ENCODE results near the gene UBAP1L.

UBAP1L gene

DNA sequence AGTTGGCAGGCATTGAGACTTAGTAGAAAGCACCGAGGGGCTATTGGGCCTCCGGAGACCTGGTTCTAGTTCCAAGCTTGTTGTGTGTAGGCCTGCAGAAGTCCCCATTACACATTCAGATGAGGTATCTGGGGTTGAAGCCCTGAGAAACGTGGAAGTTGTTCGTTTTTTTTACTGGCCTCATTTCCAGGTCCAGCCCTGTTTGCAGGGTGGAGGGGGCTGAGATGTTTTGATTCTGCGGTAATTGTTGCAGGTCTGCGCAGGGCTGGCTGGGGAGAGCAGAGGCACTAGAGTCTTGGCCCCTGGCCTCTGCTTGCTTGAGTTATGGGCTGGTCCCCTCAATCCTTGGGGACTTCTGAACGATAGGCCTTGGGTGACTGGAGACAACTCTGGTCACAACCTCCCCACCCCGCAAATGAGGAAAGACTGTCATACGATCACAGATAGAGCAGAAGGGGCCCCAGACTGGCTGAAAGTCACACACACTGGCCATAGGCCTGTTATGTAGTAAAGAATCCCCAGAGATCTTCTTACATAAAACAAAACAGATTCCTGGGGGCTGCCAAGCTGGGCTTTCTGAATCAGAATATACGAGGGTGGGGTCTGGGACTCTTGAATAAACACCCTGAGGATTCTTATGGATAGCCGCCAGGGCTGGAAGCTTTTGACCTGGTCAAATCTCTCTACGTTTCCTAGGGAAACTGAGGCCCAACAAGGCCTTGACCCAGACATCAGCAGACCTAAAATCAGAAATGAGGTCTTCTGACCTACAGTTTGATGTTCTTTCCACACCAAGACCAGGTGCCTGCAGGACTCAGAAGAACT lies 22.8 kb downstream of the UBAP1L start:
- Histone ChIP-seq H3K27ac (ENCODE audit: low read length) (no peak overlapping the region), H3K4me3 (ENCODE audit: low read length) (no peak overlapping the region), H3K9me3 (ENCODE audit: insufficient read depth, low read length) (no peaks in the 10 kb centered on the region), H2AFZ (ENCODE audit: low read depth, low read length) (no peak overlapping the region), H3K79me2 (ENCODE audit: low read length) (no peaks in the 10 kb centered on the region), H3K9ac (ENCODE audit: low read length) (no peak overlapping the region), H3K4me2 (ENCODE audit: low read length) (no peak overlapping the region), H3K4me1 (ENCODE audit: low read length) (no peaks in the 10 kb centered on the region), H3K36me3 (replicated peaks; ENCODE audit: low read depth, low read length) (no peaks in the 10 kb centered on the region), H4K20me1 (ENCODE audit: insufficient read depth, low read length) (no peaks in the 10 kb centered on the region), H3K27me3 (ENCODE audit: low read depth, low read length) (no peaks in the 10 kb centered on the region)
- TF ChIP-seq, protein P1, sequence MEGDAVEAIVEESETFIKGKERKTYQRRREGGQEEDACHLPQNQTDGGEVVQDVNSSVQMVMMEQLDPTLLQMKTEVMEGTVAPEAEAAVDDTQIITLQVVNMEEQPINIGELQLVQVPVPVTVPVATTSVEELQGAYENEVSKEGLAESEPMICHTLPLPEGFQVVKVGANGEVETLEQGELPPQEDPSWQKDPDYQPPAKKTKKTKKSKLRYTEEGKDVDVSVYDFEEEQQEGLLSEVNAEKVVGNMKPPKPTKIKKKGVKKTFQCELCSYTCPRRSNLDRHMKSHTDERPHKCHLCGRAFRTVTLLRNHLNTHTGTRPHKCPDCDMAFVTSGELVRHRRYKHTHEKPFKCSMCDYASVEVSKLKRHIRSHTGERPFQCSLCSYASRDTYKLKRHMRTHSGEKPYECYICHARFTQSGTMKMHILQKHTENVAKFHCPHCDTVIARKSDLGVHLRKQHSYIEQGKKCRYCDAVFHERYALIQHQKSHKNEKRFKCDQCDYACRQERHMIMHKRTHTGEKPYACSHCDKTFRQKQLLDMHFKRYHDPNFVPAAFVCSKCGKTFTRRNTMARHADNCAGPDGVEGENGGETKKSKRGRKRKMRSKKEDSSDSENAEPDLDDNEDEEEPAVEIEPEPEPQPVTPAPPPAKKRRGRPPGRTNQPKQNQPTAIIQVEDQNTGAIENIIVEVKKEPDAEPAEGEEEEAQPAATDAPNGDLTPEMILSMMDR (IDR thresholded peaks at IDR 0.05; ENCODE audit: low read depth, low read length), result no peak
- no peak for TF ChIP-seq EZH2phosphoT487 (IDR thresholded peaks at IDR 0.05; ENCODE audit: low read depth)

DNA sequence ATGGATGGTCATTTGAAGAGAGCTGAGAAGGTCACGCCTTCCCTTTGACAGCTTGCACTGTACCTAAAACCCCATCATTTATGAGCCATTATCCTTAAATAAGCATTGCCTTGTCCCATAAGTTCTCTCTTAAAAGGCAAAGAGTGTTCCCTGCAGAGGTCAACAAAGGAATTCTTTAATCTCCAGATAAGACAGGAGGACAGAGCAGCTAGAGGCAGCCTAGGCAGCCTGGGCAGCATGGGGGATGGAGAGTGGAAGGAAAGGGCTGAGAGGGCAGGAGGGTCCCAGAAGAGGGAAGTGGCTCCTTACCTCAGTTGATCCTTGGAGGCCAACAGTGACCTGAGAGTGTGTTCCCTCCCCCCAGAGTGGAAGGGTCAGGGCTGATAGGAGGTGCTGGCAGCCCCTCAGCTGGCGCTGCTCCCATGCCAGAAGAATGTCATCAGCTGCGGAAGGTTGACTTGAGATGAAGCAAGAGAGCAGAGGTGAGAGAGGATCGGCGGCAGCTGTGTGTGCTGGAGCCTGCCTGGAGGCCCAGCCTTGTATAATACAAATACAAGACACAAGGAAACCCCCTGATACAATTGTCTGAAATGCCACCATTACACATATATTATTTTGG lies 25.7 kb downstream of the UBAP1L start:
- H3K4me1 ChIP-seq (ENCODE audit: low read length), result no peaks in the 10 kb centered on the region
- no peak overlapping the region for H3K27ac ChIP-seq (ENCODE audit: low read length)
- no peaks in the 10 kb centered on the region for H3K9me3 ChIP-seq (ENCODE audit: insufficient read depth, low read length)
- H3K4me2 ChIP-seq (ENCODE audit: low read length), result no peak overlapping the region
- H3K79me2 ChIP-seq (ENCODE audit: low read length), result no peaks in the 10 kb centered on the region
- TF ChIP-seq EZH2phosphoT487 (IDR thresholded peaks at IDR 0.05; ENCODE audit: low read depth), result no peak
- TF ChIP-seq, protein P1 (IDR thresholded peaks at IDR 0.05; ENCODE audit: low read depth, low read length), result no peak
- H3K36me3 ChIP-seq (replicated peaks; ENCODE audit: low read depth, low read length), result no peaks in the 10 kb centered on the region
- no peak overlapping the region for H2AFZ ChIP-seq (ENCODE audit: low read depth, low read length)
- H3K27me3 ChIP-seq (ENCODE audit: low read depth, low read length), result peaks cover 10% of the 10 kb centered on the region
- H3K9ac ChIP-seq (ENCODE audit: low read length), result no peak overlapping the region
- H3K4me3 ChIP-seq (ENCODE audit: low read length), result no peak overlapping the region
- H4K20me1 ChIP-seq (ENCODE audit: insufficient read depth, low read length), result no peaks in the 10 kb centered on the region

DNA sequence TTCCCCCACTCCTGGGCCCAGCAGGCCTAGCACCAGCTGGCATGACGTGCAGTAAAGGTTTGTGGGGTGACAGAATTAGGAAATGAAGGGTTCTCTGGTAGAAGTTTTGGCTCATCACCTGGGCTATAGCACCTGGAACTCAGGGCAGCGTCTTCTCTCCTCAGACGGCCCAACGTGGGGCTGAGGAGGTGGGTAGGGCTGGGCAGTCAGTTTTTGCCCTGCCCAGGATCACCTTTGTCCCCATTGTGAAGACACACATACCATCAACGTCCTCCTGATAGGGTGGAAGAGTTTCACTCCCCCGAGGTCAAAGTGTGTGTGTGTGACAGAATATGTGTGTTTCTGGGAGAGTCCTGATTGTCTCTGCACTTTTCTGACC lies 26.4 kb downstream of the UBAP1L start:
- Histone ChIP-seq H2AFZ (ENCODE audit: low read depth, low read length) (no peak overlapping the region), H4K20me1 (ENCODE audit: insufficient read depth, low read length) (no peaks in the 10 kb centered on the region), H3K79me2 (ENCODE audit: low read length) (no peaks in the 10 kb centered on the region), H3K9me3 (ENCODE audit: insufficient read depth, low read length) (no peaks in the 10 kb centered on the region), H3K9ac (ENCODE audit: low read length) (no peak overlapping the region), H3K4me2 (ENCODE audit: low read length) (no peak overlapping the region), H3K27me3 (ENCODE audit: low read depth, low read length) (peaks cover 17% of the 10 kb centered on the region), H3K4me3 (ENCODE audit: low read length) (no peak overlapping the region), H3K36me3 (replicated peaks; ENCODE audit: low read depth, low read length) (no peaks in the 10 kb centered on the region), H3K4me1 (ENCODE audit: low read length) (no peaks in the 10 kb centered on the region), H3K27ac (ENCODE audit: low read length) (no peak overlapping the region)
- TF ChIP-seq, protein P1 (IDR thresholded peaks at IDR 0.05; ENCODE audit: low read depth, low read length), result no peak
- no peak for TF ChIP-seq EZH2phosphoT487 (IDR thresholded peaks at IDR 0.05; ENCODE audit: low read depth)

DNA sequence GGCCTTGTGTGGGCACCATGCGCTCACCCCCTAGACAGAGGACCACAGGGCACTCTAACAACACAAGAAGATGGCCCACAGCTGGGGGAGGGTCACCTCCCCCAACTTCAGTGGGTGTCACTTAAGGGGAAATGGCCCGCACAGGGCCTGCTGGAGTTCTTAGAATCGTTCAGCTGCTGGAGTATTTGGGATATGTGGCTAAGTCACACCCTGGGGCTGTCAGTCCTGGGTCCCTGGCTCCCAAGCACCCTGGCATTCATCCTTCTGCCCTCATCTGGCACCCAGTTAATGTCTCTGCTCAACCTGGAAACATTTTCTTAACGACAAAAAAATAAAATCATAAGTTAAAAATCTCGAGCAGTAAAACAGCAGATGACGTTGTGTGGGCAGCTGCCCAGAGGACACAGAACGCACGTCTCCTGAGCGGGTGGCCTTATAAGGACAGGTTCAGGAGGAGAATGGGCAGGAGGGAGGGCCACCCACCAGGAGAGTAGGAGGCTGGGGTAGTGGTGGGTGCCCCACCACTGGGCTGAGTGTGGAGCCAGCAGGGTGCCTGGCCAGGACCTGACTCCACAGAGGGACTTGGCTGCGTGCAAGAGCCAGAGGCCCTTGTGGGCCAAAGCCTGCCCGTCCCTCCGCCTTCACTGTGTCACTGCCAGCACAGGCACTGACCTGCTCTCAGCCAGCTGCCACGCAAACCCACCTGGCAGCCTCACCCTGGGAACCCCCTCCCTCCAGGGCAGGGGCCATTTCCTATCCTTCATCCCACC lies 26.9 kb downstream of the UBAP1L start:
- no peak overlapping the region for H3K9ac ChIP-seq (ENCODE audit: low read length)
- no peaks in the 10 kb centered on the region for H3K36me3 ChIP-seq (replicated peaks; ENCODE audit: low read depth, low read length)
- H3K27ac ChIP-seq (ENCODE audit: low read length), result no peak overlapping the region
- no peaks in the 10 kb centered on the region for H4K20me1 ChIP-seq (ENCODE audit: insufficient read depth, low read length)
- no peaks in the 10 kb centered on the region for H3K79me2 ChIP-seq (ENCODE audit: low read length)
- no peak overlapping the region for H3K4me3 ChIP-seq (ENCODE audit: low read length)
- H3K4me2 ChIP-seq (ENCODE audit: low read length), result no peak overlapping the region
- H3K4me1 ChIP-seq (ENCODE audit: low read length), result no peaks in the 10 kb centered on the region
- TF ChIP-seq EZH2phosphoT487 (IDR thresholded peaks at IDR 0.05; ENCODE audit: low read depth), result no peak
- TF ChIP-seq, protein P1 (IDR thresholded peaks at IDR 0.05; ENCODE audit: low read depth, low read length), result no peak
- H3K27me3 ChIP-seq (ENCODE audit: low read depth, low read length), result peaks cover 22% of the 10 kb centered on the region
- no peaks in the 10 kb centered on the region for H3K9me3 ChIP-seq (ENCODE audit: insufficient read depth, low read length)
- H2AFZ ChIP-seq (ENCODE audit: low read depth, low read length), result no peak overlapping the region
